GM21717 (cell line): ENCODE measurements around the gene HOXC6.

ENCODE experiments used
- ATAC-seq: cut with Tn5 transposase; IDR thresholded peaks from one replicate; pipeline ENCODE4 v1.9.1; 2021; ENCODE audit warnings: mild to moderate bottlenecking, moderate library complexity; ENCODE audit not compliant: unreplicated experiment

Gene HOXC6

DNA sequence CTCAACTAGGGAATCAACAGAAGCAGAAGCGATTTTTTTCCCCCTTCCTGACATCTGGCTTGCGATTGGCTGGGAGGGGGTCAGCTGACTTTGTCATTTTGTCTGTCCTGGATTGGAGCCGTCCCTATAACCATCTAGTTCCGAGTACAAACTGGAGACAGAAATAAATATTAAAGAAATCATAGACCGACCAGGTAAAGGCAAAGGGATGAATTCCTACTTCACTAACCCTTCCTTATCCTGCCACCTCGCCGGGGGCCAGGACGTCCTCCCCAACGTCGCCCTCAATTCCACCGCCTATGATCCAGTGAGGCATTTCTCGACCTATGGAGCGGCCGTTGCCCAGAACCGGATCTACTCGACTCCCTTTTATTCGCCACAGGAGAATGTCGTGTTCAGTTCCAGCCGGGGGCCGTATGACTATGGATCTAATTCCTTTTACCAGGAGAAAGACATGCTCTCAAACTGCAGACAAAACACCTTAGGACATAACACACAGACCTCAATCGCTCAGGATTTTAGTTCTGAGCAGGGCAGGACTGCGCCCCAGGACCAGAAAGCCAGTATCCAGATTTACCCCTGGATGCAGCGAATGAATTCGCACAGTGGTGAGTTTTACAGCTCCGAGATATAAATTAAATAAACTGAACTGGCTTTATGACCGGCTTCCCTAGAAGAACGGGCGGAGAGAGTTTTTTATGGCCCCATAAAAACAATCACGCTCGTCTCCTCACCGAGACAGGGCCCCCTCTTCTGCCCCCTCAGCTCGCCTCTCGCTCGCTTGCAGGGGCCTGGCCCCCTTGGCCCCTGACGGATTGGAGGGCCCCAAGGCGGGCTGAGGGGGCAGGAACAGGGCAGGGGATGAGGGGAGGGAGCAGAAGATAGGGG, at the start of gene HOXC6:
Gene HOXC6 (plus strand): TSS at position 127 of the 888 bp plus-strand sequence. CDS start 82 bp downstream, at position 209.
- no peak for ATAC-seq

GRCh38 chr12:53978477-53979356, 49.5 kb upstream of the HOXC6 start:
- no peak for ATAC-seq

DNA sequence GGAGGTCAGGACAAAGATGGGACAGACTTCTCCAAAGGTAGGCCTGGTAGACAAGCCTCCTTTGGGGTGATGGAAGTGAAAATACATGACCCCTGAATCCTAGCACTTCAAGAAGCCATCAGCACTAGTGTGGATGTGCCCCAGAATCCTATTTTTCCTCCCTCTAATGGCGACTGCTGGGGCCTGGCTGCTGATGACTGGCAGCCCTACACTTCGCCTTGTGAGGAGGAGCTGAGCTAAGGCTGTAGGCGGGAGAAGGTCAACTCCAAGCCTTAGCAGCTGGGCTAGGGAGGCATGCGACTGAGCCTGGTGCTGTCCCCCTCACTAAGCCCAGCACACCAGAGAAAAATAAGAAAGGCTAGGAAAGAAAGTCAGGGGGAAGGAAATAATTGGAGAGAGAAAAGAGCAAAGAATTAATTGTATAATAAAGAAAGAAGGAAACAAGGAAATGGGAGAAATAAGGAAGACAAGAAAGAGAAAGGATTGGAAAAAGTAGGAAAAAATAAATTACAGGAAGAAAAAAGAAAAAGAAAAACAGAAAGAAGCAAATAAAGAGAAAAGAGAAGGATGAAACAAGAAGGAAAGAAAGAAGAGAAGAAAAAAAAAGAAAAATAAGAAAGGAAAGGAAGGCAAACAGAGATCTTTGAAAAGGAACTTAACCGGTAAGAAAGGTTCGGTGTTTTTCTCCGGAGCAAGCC, 48.0 kb upstream of the HOXC6 start:
- ATAC-seq: no peak

DNA sequence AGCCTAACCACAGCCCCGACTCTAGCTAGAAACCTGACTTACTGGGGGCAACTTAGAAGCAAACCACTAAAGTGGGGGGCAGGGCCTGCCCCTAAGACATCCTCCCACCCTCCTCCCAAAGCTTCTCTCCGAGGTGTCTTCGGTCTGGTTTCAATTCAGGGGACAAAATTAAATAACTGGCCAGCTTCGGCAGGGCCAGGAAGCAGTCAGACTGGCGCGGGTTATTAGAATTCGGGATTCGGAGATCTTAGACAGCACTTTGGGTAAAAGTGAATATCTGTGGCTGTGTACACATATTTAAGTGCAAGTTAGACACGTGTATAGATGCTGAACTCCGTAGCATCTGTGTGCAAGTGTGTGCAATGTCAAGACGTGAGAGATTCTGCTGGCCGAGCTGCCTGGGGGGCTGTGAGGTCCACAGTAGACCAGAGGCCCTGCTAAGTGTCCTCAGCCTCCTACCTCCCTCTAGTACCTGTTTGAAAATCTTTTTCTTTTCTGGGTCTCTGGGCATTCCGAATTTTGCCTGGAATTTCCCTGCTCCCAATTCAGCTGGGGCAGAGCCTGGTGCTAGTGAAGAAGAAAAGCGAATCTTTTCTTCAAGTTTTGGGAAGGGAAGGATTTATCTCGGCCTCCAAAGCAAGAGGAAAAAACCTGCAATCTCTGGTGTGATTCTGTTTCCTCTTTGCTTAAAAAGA, 47.3 kb upstream of the HOXC6 start:
- no peak for ATAC-seq

DNA sequence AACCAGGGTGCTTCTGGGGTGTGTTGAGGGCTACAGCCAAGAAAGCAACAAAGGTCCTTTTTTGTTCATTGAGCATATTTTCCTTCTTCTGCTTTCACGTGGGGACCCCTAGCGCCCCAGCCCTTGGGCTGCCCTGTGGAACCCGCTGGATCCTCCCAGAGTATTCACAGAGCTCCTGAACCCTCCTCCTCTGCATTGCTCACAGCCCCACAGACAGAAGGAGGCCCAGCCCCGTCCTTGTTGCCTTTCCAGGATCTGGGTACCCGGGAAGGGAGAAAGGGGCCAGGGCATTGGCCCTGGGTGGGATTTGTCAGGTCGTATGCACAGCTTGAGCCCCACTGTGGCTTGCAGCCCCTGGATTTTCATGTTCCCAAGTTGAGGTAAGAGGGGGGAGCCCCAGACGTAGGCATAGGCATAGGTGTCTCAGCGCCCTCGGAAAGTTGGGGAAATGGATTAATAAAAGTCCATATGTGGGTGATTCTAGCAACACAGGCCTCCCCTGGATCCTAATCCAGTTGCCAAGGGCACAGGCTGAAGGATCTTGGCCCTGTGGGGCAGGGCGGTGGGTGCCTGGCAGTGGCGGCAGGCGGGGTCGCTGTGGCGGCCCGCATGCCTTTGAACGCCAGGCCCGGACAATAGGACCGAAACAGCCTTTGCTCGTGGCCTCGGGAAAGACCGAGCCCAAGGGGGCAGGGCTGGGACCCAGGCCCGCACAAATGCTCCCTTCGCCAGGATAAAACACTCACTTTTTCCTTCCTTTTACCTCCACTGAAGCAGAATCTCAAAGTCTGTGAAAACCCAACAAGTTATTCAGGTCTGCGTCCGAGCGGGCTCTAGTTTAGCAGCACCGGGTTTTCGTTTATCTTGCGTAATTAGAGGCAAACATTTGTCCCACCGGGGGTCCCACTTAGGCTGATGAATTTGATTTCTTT, 46.3 kb upstream of the HOXC6 start:
- no peak for ATAC-seq

GRCh38 chr12:53982648-53983567, 45.3 kb upstream of the HOXC6 start:
- ATAC-seq: no peak

- ATAC-seq: no peak
Measured at GRCh38 chr12:53983568-53983949, 44.7 kb upstream of the HOXC6 start.

DNA sequence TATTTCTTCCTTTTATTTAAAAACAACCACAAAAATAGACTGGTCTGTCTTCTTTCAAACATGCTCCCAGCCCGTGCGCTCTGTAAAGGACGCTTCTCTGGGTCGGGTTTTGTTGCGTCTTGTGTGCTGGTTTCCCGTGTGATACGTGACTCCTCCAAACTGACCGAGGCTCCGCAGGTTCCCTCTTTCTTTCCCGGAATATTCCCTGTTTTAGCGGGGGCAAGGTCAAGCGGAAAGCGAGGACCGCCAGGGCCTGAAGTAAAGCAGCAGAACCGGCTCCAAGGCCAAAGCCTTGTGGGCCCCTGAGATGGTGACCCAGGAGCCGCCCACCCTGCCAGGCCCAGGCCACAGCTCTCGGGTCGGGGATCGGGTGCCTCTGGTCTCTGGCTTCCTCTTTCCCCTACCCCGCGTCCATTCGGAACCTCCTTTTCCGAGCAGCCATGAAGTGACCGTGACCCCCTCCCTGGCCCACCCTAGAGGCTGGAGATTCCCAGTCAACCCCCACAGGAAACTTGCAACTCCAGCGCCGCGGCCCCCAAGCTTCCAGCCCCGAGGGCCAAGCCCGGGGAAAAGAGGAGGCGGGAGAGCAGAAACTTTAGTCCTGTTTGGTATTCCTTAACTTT, 44.2 kb upstream of the HOXC6 start:
- no peak for ATAC-seq

DNA sequence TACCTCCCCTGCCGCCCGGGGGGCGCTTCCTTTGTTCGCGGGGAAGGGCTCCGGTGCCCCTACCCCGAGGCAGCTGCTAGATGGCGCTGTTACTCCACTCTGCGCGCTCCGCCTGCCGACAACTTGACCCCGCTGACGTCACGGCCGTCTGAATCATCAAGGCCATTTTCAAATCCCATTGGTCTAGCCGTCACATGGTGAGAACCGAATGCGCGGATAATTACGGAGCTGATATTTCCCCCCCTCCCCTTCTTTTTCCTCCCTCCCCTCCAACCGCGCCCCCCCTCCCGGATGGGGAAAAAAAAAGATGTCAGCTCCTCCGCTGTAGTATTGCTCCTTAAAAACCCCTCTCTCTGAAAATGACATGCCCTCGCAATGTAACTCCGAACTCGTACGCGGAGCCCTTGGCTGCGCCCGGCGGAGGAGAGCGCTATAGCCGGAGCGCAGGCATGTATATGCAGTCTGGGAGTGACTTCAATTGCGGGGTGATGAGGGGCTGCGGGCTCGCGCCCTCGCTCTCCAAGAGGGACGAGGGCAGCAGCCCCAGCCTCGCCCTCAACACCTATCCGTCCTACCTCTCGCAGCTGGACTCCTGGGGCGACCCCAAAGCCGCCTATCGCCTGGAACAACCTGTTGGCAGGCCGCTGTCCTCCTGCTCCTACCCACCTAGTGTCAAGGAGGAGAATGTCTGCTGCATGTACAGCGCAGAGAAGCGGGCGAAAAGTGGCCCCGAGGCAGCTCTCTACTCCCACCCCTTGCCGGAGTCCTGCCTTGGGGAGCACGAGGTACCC, 43.1 kb upstream of the HOXC6 start, which contains the start of gene HOXC10:
Gene HOXC10 (plus strand): TSS at position 246 of the 791 bp plus-strand sequence. CDS start 114 bp downstream, at position 360.
- no peak for ATAC-seq

DNA sequence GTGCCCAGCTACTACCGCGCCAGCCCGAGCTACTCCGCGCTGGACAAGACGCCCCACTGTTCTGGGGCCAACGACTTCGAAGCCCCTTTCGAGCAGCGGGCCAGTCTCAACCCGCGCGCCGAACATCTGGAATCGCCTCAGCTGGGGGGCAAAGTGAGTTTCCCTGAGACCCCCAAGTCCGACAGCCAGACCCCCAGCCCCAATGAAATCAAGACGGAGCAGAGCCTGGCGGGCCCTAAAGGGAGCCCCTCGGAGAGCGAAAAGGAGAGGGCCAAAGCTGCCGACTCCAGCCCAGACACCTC, 42.6 kb upstream of the HOXC6 start:
- ATAC-seq: no peak

DNA sequence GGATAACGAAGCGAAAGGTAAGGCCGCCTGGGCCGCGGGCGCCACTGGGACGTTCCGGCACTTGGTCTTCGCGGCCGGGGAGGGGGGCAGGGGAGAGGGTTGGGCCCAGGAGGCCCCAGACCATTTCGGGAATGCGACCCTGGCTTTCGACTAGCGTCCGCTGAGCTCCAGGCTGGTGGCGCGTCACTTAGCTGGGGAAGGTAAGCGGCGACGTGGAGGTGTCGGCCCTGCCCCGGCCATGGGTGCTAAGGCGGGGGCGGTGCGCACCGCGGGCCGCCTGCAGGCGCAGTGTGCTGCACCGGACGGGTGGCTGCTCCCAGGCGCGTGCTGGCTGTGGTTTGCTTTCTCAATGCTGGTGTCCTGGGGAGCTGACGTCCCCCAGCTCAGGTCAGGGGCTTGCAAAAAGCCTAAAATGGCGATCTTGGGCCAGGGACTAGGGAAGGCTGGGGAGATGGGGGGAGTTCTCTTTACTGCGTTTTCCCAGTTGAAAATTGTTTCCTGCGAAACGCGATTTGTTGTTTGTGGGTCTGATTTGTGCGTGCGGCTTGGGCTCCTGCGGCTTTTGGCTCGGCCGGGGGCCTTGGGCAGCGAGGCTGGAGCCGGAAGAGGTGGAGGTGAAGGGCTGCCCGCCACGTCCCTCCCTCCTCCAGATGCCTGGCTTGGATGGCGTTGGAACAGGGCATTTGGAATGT, 42.1 kb upstream of the HOXC6 start:
- no peak for ATAC-seq

GRCh38 chr12:53986686-53987483, 41.4 kb upstream of the HOXC6 start:
- ATAC-seq: no peak

DNA sequence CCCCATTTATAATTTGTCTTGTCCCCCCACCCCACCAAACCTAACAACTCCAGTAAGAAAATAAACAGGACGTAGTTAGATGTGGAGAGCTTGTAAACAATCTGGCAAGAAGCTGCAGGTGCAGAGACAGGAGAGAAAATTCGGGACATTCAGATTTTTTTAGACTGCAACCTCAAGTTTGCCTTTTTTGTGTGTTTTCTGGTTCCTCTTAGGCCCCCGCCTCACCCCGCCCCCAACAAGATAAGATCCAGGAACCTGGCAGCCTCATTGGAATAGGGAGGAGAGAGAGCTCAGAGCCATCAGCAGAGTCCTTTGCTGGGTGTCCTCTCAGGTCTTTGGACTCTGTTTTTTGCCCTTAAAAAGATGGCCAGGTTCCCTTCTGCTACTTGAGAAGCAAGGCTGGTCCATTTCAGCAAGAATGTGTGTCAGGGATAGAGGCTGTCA, 40.4 kb upstream of the HOXC6 start:
- no peak for ATAC-seq

DNA sequence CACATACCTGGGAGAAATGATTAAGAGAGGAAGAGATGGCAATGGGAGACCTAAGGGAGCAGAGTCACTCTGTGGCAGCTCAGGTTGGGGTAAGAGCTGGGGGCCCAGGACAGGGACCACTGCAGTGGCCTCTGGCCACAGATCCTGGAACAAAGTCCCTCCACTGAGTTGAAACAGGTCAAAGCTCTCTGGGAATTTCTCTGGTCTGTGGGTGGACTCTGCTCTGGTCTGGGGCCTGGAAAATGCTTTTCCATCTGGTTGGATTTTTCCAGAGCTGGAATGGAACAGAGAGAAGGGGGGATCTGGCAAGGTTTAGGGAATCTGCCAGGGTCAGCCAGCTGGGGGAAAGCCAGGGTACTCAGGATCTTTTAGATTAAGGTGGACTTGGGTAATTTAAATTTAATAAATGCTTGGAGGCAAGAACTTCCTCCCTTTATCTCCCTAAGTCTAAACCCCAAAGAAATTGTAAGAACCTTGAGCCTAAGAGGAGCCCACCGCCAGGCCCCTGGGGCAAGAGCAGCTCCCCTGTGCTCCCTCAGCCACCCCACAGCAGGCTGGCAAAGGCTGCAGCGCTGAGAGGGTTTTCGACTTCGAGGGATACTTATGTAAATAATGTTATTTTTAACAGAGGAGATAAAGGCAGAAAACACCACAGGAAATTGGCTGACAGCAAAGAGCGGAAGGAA, 39.6 kb upstream of the HOXC6 start:
- no peak for ATAC-seq
